Activated CD4-positive, alpha-beta T cell treated with anti-CD3 and anti-CD28 coated beads, Interleukin-2, amount 10 ng/mL, durations not matched to agents 7 days and 5 days (primary cell): Measurements from ENCODE around the gene STING1. TPM values are rescaled to one million over a fixed set of nuclear protein-coding genes. Genes with fewer than 3 reads are reported as not detected.
"Not testable (repeated sequence)": the region's sequence is repeated elsewhere in the genome, so short reads cannot be mapped to it uniquely, and the experiment has no call there.

Experiments
- CTCF ChIA-PET: fragments of 350-600 bp; sonication (Branson Sonifier 250); formaldehyde crosslinking; loops from one replicate; lab custom pipeline; 2021; ENCODE audit warnings: antibody characterized with exemption; lab: Charles Lee
- POLR2A ChIA-PET: fragments of 350-600 bp; sonication (Branson Sonifier 250); formaldehyde crosslinking; loops from one replicate; lab custom pipeline; 2021; ENCODE audit warnings: antibody characterized with exemption; lab: Charles Lee
- DNase-seq: peaks from one replicate; pipeline ENCODE4 v3.0.0-alpha.2; 2020
- H3K27ac Mint-ChIP-seq: one replicate; pipeline ENCODE4 v1.8.0; 2021; ENCODE audit warnings: mild to moderate bottlenecking, moderate library complexity, mixed read lengths
- H3K27me3 Mint-ChIP-seq: one replicate; pipeline ENCODE4 v1.8.0; 2021; ENCODE audit warnings: mixed read lengths
- H3K36me3 Mint-ChIP-seq: one replicate; pipeline ENCODE4 v1.8.0; 2021; ENCODE audit warnings: low read depth, mixed read lengths
- H3K4me1 Mint-ChIP-seq: one replicate; pipeline ENCODE4 v1.8.0; 2021; ENCODE audit warnings: mixed read lengths
- H3K4me3 Mint-ChIP-seq: one replicate; pipeline ENCODE4 v1.8.0; 2021; ENCODE audit warnings: mild to moderate bottlenecking, moderate library complexity, mixed read lengths
- H3K9me3 Mint-ChIP-seq: one replicate; pipeline ENCODE4 v1.8.0; 2021; ENCODE audit warnings: mixed read lengths
- total RNA-seq, 2 experiments: library from RNA; stranded (reverse); gene quantifications; one replicate each; pipeline ENCODE4 v1.2.3, GENCODE V29; 2021

The STING1 gene
- total RNA-seq, 2 experiments from 2014 or later = 175 TPM

DNA sequence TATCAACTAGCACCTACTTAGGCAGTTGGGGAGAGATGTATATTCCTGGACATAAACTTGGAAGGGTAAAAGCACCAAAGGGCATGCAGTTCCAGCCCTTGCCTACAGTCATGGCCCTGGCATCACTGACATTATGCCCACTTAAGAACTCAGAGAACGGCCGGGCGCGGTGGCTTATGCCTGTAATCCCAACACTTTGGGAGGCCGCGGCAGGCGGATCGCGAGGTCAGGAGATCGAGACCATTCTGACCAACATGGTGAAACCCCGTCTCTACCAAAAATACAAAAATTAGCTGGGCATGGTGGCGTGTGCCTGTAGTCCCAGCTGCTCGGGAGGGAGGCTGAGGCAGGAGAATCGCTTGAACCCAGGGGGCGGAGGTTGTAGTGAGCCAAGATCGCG is 42.1 kb downstream of the STING1 start:
- H3K4me3 Mint-ChIP-seq, H3K9me3 Mint-ChIP-seq, POLR2A ChIA-PET, H3K36me3 Mint-ChIP-seq, DNase-seq, H3K27ac Mint-ChIP-seq, H3K27me3 Mint-ChIP-seq: not testable (repeated sequence)
- CTCF ChIA-PET = interaction anchor here (1.2 to 6.3 kb wide), 3 partner anchors 10 to 37 kb away, joined by 3 to 49 read pairs (median 4); no protein-coding TSS in a partner anchor
- H3K4me1 Mint-ChIP-seq = peaks cover 64% of the 10 kb centered on the region

DNA sequence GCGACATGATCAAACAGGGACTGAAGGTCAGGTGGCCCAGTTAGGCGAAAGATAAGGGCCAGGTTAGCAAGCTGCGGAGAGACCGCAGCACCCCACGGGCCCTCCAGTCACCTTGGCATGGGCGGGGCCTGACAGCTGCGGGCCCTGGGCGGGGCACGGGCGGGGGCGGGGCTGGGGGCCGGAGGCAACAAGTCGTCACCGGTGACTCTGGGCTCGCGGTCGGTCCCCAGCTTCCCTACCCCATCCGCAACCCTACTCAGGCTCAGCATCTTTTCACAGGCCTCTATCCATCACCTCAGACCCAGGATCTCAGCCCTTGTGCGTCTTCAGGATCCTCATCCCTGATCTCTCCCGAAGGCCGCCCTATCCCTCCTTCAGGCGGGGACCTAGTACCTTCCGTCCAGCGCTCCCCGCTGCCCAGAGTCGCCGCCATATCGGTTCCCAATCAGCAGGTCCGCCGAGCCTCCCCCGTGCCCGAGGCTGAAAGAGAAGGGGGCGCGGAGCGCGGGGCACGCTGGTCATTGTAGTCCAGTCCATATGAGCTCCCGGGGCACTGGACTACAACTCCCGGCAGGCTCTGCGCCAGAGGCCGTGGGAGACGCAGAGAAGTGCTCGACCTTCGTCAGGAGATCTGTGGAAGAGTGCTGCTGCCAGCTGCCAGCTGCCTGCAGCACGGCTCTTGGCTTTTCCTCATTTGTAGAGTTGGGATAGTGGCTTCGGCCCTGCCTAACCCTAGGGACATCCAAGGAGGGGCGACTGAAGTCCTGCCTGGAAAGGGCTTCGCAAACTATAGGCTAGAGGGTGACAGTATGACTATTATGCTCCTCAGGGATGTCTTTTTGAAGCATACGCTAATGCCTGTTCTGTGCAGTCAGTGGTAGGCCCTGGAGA is 43.3 kb downstream of the STING1 start, which contains the start of gene DNAJC18:
TSS of gene DNAJC18 (minus strand) at position 513 of the 891 bp plus-strand sequence. CDS start at position 433, 80 bp downstream.
- POLR2A ChIA-PET = interaction anchor here (0.6 kb wide), 1 partner anchor 1130 kb away, joined by 3 read pairs; no protein-coding TSS in a partner anchor
- peaks cover 59% of the 10 kb centered on the region for H3K4me1 Mint-ChIP-seq
- H3K9me3 Mint-ChIP-seq = no peaks in the 10 kb centered on the region
- no peaks in the 10 kb centered on the region for H3K27me3 Mint-ChIP-seq
- H3K36me3 Mint-ChIP-seq = peaks cover 6% of the 10 kb centered on the region
- peak within 1 kb of the TSS; percentile 99 for H3K27ac Mint-ChIP-seq
- CTCF ChIA-PET = interaction anchor here (0.5 to 6.3 kb wide), 20 partner anchors 8 to 1107 kb away, joined by 3 to 49 read pairs (median 4); partner anchors contain the start of gene STING1
- peak within 1 kb of the TSS; percentile 94 for H3K4me3 Mint-ChIP-seq
- DNase-seq = peak; percentile 93

DNA sequence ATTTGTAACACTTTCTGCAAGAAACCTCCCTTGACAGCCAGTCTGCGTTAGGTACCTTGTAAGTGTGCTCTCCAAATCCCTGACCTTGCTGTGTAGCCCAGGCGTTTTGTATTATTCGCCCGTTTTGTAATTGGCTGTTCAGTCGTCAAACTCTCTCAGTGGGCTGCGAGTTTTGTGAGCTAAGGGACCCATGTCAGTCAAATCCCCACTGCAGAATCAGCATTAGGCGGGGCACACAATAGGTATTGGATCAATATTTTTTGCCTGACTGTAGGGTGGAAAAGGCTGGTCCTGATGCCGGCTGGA is 43.9 kb downstream of the STING1 start:
- no peak for DNase-seq
- Mint-ChIP-seq H3K4me3 (peak overlapping the region; percentile 94), H3K36me3 (peaks cover 6% of the 10 kb centered on the region), H3K4me1 (peaks cover 53% of the 10 kb centered on the region), H3K27me3 (no peaks in the 10 kb centered on the region), H3K9me3 (no peaks in the 10 kb centered on the region), H3K27ac (peak overlapping the region; percentile 99)
- ChIA-PET CTCF (interaction anchor here (0.6 to 6.3 kb wide), 17 partner anchors 9 to 1108 kb away, joined by 3 to 49 read pairs (median 4); partner anchors contain the start of genes ECSCR and STING1), POLR2A (interaction anchor here (0.6 kb wide), 2 partner anchors 58 to 1131 kb away, joined by 3 to 6 read pairs; no protein-coding TSS in a partner anchor)

DNA sequence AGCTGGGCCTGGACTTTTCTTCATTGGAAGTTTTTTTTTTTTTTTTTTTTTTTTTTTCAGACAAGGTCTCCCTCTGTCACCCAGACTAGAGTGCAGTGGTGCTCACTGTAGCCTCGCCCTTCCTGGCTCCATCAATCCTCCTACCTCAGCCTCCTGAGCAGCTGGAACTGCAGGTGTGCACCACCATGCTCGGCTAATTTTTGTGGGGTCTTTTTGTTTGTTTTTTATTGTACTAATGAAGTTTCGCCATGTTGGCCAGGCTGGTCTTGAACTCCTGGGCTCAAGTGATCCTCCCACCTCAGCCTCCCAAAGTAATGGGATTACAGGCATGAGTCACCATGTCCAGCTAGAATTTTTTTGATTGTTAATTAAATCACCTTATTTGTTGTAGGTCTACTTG is 46.9 kb downstream of the STING1 start:
- no peaks in the 10 kb centered on the region for H3K27me3 Mint-ChIP-seq
- no peak overlapping the region for H3K4me3 Mint-ChIP-seq
- no peak overlapping the region for H3K27ac Mint-ChIP-seq
- H3K4me1 Mint-ChIP-seq = peaks cover 30% of the 10 kb centered on the region
- no peaks in the 10 kb centered on the region for H3K9me3 Mint-ChIP-seq
- no peak for DNase-seq
- H3K36me3 Mint-ChIP-seq = peaks cover 6% of the 10 kb centered on the region
- ChIA-PET CTCF (interaction anchor here (0.6 to 6.3 kb wide), 8 partner anchors 10 to 412 kb away, joined by 3 to 49 read pairs (median 4); partner anchors contain the start of gene UBE2D2), POLR2A (interaction anchor here (0.7 kb wide), 1 partner anchor 38 kb away, joined by 6 read pairs; no protein-coding TSS in a partner anchor)

DNA sequence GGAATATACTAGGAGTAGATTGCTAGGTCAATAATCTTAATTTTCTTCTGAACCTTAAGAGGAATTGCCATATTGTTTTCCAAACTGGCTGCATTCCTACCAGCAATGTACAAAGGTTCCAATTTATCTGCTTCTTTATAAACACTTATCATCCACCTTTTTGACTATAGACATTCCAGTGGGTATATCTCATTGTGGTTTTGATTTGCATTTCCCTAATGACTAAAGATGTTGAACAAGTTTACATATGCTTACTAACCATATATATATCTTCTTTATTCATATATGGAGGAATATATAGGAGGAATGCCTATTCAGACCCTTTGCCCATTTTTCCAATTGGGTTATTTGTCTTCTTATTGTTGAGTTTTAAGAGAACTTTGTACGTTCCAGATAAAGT is 50.9 kb downstream of the STING1 start:
- peaks cover 6% of the 10 kb centered on the region for H3K36me3 Mint-ChIP-seq
- peaks cover 9% of the 10 kb centered on the region for H3K4me1 Mint-ChIP-seq
- DNase-seq = no peak
- ChIA-PET POLR2A (no interaction called here), CTCF (interaction anchor here (0.8 to 3.1 kb wide), 4 partner anchors 9 to 67 kb away, joined by 3 to 8 read pairs (median 6); no protein-coding TSS in a partner anchor)
- H3K4me3 Mint-ChIP-seq = no peak overlapping the region
- H3K9me3 Mint-ChIP-seq = no peaks in the 10 kb centered on the region
- H3K27ac Mint-ChIP-seq = no peak overlapping the region
- H3K27me3 Mint-ChIP-seq = no peaks in the 10 kb centered on the region

DNA sequence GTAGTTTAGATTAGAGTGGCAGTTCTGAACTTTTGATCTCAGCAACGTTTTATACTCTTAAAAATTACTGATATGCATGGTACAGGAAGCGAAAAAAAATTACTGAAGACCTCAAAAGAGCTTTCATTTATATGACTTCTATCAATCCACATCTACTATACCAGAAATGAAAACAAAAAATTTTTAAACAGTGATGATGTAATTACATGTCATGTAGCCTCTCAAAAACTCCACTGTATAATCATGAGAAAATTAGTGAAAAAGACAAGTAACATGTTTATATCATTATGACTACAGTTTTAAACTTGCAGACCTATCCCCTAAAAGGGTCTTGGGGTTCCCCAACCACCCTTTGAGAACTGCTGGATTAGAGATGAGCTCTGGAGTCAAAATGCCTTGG is 52.5 kb downstream of the STING1 start:
- peaks cover 9% of the 10 kb centered on the region for H3K4me1 Mint-ChIP-seq
- H3K36me3 Mint-ChIP-seq = peaks cover 6% of the 10 kb centered on the region
- CTCF ChIA-PET = interaction anchor here (0.6 to 3.0 kb wide), 8 partner anchors 8 to 171 kb away, joined by 3 to 15 read pairs (median 4); partner anchors contain the start of genes DNAJC18 and STING1
- DNase-seq = no peak
- no peak overlapping the region for H3K4me3 Mint-ChIP-seq
- H3K27me3 Mint-ChIP-seq = no peaks in the 10 kb centered on the region
- POLR2A ChIA-PET = no interaction called here
- H3K27ac Mint-ChIP-seq = no peak overlapping the region
- H3K9me3 Mint-ChIP-seq = no peaks in the 10 kb centered on the region

DNA sequence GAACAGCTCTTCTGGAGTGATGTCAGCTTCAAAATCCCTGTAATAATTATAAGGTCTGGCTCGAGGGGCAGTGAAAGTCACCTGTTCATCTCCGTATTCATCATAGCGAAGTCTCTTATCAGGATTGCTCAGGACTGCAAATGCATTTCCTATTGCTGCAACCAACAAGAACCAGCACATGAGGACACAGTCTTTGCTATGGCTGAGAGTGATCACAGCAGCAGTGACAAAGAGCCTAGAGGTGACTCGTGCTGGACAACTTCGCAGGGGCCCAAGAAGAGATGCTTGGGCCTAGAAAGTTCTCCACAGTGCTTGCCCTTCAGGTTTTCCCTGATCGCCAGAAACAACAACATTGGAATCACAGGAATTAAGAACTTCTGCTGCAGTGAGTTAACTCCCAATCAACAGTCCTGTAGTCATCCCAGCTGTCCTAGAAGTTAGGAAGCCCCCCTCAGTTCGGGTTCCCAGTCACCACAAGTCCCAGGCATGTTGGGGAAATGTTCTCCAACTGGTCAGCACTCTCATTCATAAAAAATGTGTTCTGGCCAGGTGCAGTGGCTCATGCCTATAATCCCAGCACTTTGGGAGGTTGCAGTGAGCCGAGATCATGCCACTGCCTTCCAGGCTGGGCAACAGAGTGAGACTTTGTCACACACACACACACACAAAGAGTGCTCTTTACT is 56.2 kb downstream of the STING1 start:
- ChIA-PET POLR2A (no interaction called here), CTCF (interaction anchor here (0.5 to 9.4 kb wide), 6 partner anchors 10 to 285 kb away, joined by 3 to 170 read pairs (median 4); partner anchors contain the start of gene DNAJC18)
- peaks cover 19% of the 10 kb centered on the region for H3K4me1 Mint-ChIP-seq
- H3K27me3 Mint-ChIP-seq = no peaks in the 10 kb centered on the region
- DNase-seq = no peak
- H3K27ac Mint-ChIP-seq = no peak overlapping the region
- no peak overlapping the region for H3K4me3 Mint-ChIP-seq
- H3K9me3 Mint-ChIP-seq = no peaks in the 10 kb centered on the region
- peaks cover 15% of the 10 kb centered on the region for H3K36me3 Mint-ChIP-seq

Other genes with a start within 250 kb of the STING1 start
- gene MATR3, start 189.0 kb downstream of the STING1 start, total RNA-seq = 100 to 1,000 TPM; 168 to 222 TPM
- gene PAIP2, start 140.9 kb downstream of the STING1 start, total RNA-seq = 10 to 100 TPM; 87.0 to 96.0 TPM
- gene SLC23A1, start 99.5 kb downstream of the STING1 start, total RNA-seq = under 1 TPM; 0.75 to 0.77 TPM
- 10 to 100 TPM; 12.7 to 13.4 TPM for gene MZB1, start 92.8 kb downstream of the STING1 start, total RNA-seq
- gene PROB1, start 87.7 kb downstream of the STING1 start, total RNA-seq = 1 to 10 TPM; 3.3 to 3.4 TPM
- 1 to 10 TPM; 5.5 to 7.2 TPM for gene SPATA24, start 78.7 kb downstream of the STING1 start, total RNA-seq
- gene DNAJC18, start 43.2 kb downstream of the STING1 start, total RNA-seq = 1 to 10 TPM; 4.5 to 6.8 TPM
- under 1 TPM; 0.45 to 0.73 TPM for gene ECSCR, start 20.0 kb downstream of the STING1 start, total RNA-seq
- gene SMIM33, start 11.8 kb downstream of the STING1 start, total RNA-seq = 1 to 10 TPM; 1.1 to 1.2 TPM
- gene UBE2D2, start 78.6 kb upstream of the STING1 start, total RNA-seq = 100 to 1,000 TPM; 231 to 265 TPM
- 1 to 10 TPM in 1 of 2 experiments, under 1 TPM in 1; 0.99 to 1.9 TPM for gene CXXC5, start 165.6 kb upstream of the STING1 start, total RNA-seq